Activated CD4-positive, CD25-positive, alpha-beta regulatory T cell treated with anti-CD3 and anti-CD28 coated beads, Interleukin-2, amount 50 U/mL, for 72 hours (primary cell): Measurements from ENCODE around the gene SLC1A6.
"Not testable (repeated sequence)": the region's sequence is repeated elsewhere in the genome, so short reads cannot be mapped to it uniquely, and the experiment has no call there.

ENCODE experiments used
- DNase-seq: peaks from one replicate; pipeline ENCODE4 v3.0.0; 2021

Gene SLC1A6

DNA sequence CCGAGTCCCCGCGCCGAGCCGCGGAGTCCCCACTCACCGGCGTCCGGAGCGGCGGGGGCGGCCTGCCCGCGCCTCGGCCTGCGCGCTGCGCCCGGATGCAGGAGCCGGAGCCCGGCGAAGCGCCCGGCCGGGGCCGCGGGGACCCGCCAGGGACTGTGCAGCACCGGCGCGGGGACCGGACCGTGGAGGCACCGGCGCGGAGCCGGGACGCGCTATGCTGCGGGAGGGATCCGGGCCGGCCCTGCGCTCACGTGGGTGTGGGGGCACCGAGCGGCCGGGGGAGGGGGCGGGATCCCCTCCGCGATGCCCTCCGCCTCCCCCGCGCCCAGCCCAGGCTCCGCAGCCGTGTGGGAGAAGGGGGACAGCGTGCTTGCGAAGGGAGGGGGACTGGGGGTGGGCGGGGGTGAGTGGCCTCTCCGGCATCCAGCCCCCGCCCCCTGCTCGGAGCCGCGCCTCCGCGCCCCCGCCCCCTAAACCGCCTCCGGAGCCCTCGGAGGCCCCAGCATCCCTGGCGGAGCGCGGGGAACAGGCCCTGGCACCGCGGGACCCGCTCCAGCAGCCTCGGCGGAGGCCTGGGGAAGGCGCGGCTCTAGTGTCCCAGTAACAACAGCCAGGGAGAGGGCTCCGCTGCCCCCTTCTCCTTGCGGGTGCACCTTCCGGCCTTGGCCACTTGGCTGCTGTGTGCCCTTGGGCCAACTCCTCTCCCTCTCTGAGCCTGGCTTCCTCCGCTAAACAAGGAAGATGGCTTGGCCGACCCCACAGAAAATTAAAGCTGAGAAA, at the start of gene SLC1A6:
SLC1A6 (minus strand) TSS at position 389 of the 780 bp plus-strand sequence. CDS start 6,954 bp downstream, outside the sequence.
- DNase-seq: no peak

DNA sequence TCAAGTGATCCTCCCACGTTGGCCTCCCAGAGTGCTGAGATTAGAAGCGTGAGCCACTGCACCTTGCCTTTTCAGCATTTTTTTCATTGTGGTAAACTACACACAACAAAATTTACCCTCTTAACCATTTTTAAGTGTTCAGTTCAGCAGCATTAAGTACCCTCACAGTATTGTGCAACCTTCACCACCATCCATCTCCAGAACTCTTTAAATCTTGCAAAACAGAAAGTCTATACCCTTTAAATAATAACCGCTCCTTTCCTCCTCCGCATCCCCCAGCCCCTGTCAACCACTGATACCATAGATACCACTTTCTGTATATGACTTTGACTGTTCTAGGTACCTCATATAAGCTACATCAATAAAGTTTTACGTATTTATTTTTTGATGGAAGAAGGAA, 48.8 kb upstream of the SLC1A6 start:
- DNase-seq: no peak

- DNase-seq: no peak
These were observed 45.6 kb upstream of the SLC1A6 start for GRCh38 chr19:15025217-15025616.

- DNase-seq: no peak
These were observed 43.1 kb upstream of the SLC1A6 start for GRCh38 chr19:15022752-15023151.

- DNase-seq: no peak
These were observed 41.8 kb upstream of the SLC1A6 start for GRCh38 chr19:15021286-15022007.

GRCh38 chr19:15018836-15019235, 39.2 kb upstream of the SLC1A6 start:
- DNase-seq: not testable (repeated sequence)

DNA sequence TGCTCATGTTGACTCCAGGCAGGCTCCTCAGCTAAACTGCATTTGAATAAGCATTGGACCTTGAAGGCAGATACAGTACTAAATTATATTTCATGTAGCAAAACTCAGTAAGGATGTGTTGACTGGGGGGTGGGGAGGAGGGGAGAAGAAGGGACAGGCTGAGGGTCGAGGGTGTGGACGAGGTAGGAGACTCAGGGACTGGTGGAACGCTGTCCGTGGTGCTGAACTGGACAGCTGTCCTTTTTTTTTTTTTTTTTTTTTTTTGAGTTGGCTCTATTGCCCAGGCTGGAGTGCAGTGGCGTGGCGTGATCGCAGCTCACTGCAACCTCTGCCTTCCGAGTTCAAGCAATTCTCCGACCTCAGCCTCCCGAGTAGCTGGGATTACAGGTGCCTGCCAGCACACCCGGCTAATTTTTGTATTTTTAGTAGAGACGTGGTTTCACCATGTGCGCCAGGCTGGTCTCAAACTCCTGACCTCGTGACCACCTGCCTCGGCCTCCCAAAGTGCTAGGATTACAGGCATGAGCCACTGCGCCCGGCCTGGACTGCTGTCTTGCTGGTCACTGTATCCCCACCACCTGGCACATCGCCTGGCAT, 36.4 kb upstream of the SLC1A6 start:
- DNase-seq: no peak

DNA sequence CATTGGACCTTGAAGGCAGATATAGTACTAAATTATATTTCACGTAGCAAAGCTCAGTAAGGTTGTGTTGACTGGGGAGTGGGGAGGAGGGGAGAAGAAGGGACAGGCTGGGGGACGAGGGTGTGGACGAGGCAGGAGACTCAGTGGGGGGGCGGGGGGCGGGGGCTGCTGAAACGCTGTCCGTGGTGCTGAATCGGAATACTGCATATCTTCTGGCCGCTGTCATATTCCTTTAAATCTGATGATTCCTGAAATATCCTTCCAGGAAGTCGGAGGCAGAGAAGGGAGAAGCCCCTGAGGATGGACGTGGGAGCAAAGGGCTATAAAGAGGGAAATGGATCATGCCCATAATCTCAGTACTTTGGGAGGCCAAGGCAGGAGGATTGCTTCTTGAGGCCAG, 34.9 kb upstream of the SLC1A6 start:
- no peak for DNase-seq

- no peak for DNase-seq
These were observed 31.0 kb upstream of the SLC1A6 start for GRCh38 chr19:15010501-15011300.

DNA sequence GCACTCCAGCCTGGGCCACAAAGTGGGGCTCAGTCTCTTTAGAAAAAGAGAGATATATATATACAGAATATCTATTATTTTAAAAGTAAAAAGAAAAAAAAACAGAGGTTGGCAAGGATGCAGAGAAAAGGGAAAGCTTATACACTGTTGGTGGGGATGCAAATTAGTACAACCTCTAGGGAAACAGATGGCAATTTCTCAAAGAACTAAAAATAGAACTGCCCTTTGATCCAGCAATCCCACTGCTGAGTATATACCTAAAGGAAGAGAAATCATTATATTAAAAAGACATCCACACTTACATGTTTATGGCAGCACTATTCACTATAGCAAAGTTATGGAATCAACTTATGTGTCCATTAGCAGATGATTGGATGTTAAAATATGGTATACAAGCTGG, 28.6 kb upstream of the SLC1A6 start:
- DNase-seq: no peak

DNA sequence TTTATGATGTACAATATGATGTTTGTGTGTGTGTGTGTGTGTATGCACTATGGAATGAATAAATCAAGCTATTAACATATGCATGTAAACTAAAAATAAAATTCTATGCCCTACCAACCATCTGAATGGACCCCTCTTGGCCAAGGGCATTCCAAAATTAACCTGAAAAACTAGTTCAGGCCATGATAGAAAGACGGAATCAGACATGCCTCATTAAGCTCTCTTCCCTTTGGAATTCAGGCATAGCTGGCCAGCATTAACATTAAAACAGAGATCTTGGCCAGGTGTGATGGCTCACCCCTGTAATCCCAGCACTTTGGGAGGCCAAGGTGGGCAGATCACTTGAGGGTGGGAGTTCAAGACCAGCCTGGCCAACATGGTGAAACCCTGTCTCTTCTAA, 18.3 kb upstream of the SLC1A6 start:
- DNase-seq: no peak

- no peak for DNase-seq
These were observed 13.1 kb upstream of the SLC1A6 start for GRCh38 chr19:14992780-14993179.

GRCh38 chr19:14985133-14985532, 5.5 kb upstream of the SLC1A6 start:
- no peak for DNase-seq

- DNase-seq: no peak
These were observed 1.4 kb downstream of the SLC1A6 start for GRCh38 chr19:14978161-14978776.

- DNase-seq: no peak
These were observed 2.5 kb downstream of the SLC1A6 start for GRCh38 chr19:14977128-14977527.

GRCh38 chr19:14974488-14974887, 5.2 kb downstream of the SLC1A6 start:
- no peak for DNase-seq

GRCh38 chr19:14972676-14973075, 7.0 kb downstream of the SLC1A6 start:
- DNase-seq: no peak

DNA sequence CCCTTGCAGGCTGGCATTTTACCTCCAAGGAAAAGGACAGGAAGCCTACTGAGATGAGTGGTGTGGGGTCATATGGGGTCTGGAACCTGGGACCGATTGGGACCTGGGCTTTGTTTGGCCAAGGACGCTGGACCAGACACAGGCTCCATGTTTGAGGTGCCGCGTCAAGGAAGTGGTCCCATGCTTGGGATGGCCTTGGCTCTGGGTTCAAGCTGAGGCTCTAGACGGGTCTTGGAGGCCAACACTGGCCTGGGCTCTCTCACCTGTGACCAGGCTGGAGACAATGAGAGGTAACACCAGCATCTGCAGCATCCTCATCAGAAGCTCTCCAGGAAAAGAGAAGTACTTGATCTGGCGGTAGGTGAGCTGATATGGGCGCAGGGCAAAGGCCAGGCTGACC, 8.2 kb downstream of the SLC1A6 start:
- DNase-seq: no peak

DNA sequence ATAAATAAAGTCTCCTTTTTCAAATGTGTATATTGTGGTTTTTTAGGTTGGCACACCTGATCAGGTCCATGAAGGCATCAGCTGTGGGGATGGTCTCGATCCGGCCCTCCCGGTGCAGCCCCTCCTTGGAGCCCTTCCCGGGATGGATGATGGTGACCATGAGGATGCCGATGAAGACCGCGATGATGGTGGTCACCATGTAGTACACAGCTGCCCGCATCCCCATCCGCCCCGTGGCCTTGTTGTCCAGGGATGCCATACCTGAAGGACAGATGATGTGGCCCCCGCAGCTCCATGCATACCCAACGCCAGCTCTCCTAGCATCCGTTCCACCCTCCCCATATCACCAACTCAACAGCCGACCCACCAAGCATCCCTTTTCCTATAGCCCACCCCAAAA, 11.4 kb downstream of the SLC1A6 start:
- DNase-seq: no peak

DNA sequence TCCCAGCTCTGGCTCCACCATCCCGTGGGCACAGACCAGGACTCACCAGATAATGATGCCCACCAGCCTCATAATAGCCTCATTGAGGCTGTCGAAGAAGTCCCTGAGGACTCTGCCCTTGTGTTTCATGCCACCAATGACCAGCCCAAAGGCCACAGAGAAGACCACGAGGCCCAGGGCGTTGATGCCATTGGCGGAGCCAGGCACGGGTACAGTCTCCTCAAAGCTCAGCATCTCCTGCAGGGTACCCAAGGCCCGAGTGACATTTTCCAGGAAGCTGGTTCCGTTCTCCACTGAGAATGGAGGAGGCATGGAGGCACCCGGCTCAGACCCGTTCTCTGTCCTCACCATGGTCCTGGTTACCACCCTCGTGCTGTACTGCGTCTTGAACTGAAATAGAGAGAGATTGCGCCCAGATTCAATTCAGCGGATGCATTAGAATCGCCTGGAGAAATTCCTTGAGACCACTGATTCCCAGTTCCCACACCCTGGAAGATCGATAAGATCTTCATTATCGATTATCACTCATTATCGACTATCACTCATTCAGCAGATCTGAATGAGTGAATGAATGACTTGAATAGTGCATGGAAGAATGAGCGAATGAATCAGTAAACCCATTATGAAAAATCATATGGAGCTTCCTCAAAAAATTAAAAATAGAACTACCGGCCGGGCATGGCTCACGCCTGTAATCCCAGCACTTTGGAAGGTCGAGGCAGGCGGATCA, 17.5 kb downstream of the SLC1A6 start:
- no peak for DNase-seq

GRCh38 chr19:14959263-14959662, 20.4 kb downstream of the SLC1A6 start:
- DNase-seq: no peak

DNA sequence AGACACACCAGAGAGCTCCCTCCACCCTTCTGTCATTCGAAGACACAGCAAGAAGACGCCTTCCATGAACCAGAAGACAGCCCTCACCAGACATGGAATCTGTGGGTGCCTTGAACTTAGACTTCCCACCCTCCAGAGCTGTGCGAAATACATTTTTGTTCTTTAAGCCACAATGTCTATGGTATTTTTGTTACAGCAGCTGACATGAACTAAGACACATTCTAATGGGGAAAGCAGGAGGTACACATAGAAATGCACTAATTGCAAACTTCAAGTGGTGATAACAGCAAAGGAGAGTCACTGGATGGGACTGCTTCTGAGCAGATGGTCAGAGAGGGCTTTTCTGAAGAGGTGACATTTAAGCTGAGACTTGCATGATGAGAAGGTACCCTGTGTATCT, 22.2 kb downstream of the SLC1A6 start:
- no peak for DNase-seq
